ENCODE data around the gene DLX2.

Gene DLX2

GRCh38 chr2:172107690-172108586, 5.2 kb upstream of the DLX2 start:
- FAIRE-seq = no peak

- FAIRE-seq = no peak
Observed at GRCh38 chr2:172106108-172106961, 3.6 kb upstream of the DLX2 start.

DNA sequence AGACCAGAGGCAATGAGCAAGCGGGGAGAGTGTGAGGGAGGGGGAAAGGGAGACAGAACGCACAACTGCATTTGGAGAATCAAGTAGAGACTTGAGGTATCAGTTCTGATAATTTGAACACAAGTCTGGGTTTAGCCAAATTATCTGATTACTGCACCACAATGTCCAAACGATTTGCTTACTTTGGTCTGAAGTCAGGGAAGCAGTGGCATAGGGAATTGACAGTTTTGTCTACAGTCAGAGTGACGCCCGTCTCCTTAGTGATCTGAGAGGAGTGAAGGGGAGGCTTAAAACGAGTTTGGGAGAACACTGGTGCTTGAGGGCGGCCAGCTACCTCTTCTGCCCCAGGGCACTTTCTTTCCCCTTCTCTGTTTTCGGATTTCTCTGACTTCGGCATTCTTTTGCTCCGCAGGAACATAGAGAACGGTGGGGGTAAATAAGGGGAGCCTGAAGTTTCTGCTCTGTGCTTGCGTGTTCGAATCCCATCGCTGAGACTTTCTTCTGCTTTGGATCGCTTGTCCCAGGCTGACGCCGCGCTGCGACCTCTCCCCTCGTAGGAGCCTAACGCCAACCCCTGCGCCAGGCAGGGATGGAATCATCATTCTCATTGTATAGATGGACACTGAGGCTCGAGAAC, 2.9 kb upstream of the DLX2 start:
- FAIRE-seq = no peak

- FAIRE-seq = no peak
Observed at GRCh38 chr2:172103471-172104272, 972 bp upstream of the DLX2 start.

- FAIRE-seq = no peak
Observed at GRCh38 chr2:172101821-172102390, 794 bp downstream of the DLX2 start.

DNA sequence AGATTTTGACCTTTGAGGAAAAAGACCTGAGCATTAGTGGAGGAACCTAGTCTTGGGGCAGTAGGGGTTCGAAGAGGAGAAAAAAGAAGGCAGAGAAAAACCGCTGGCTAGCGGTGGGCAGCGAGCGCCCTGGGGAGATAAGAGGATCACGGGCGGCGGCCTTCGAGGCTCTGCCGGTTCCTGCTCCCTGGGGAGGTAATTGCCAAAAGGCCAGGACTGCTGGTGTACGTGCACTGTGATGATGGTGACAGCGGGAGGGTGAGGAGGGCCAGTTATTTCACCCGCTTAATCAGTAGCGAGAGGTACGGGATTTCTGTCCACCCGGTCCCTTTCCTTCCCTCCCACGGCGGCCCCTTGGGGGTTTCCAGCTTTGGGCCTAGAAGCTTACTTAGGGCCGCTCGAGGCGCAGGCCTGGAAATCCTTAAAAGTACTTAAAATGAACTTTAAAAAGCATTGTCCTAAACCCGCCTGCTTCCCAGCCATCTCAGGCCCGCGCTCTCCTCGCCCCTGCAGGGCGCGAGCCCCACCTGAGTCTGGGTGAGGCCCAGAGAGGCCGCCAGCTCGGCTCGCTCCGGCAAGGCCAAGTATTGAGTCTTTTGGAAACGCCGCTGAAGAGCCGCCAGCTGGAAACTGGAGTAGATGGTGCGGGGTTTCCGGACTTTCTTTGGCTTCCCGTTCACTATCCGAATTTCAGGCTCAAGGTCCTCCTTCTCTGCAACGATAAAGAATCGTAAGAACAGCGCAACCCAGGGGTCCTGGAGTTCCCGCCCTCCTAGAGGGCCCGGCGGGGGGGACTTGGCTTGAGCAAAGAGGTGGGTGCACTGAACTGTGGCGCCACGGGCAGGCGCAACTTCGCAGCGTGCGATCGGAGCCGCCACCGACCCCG, 1.5 kb downstream of the DLX2 start:
- FAIRE-seq = no peak

DNA sequence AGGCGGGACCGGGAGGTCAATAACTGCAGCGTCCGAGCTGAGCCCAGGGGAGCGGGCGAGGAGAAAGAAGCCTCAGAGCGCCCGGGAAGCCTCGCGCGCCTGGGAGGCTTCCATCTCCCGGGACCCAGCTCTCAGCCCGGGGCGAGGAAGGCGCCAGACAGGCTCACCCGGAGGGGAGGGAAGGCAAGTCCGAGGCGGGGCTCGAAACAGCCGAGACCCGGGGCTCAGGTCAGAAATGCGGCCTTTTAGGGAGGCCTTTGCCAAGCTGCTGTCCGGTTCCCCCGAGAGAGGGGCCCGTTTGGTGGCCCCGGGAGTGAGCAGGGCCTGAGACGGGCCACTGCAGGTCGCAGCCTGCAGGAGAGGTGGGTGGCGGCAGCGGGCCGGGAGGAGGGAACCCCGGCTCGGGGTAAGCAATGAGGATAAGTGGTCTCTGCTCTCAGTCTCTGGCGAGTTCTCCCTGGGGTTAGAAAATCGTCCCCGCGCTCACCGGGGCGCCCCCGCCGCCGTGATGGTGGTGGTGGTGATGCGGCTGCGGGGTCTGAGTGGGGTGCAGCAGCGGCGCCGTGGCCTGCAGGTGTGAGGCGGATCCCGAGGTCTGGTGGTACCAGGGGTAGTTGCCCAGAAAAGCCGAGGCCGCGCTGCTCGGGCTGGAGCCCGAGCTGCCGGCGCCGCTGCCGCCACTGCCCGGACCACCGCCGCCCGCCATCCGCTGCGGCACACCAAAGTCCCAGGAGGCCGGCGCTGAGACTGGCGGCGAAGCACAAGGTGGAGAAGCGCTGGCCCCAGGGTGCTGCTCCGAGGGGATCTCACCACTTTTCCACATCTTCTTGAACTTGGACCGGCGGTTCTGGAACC, 2.4 kb downstream of the DLX2 start:
- no peak for FAIRE-seq

DNA sequence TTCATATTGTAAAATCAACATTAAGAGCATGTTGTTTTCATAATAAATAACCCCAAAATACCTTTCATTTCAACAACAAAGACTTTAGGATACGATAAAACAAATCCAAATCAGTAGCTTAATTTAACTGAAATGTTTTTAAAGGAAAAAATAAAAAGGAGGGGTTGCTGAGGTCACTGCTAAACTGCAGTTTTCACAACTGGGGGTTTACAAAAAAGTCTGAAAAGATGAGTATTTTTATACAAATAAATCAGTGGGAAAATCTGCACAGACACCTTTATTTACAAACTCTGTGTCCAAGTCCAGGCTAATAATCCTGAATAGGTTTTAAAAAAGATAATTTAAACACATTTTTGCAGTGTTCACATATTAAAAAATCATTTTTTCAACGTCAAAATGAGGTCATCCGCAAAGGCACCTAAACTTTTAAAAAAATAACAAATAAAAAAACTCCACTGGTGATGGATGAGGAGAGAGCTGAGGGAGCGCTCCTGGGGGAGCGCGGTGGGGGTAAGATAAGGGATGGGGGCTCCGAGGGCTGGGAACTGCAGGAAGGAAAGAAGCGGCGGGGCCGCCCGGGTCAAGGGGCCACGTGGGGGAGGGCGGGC, 3.1 kb downstream of the DLX2 start:
- FAIRE-seq = no peak

- no peak for FAIRE-seq
Observed at GRCh38 chr2:172098650-172099471, 3.8 kb downstream of the DLX2 start.

DNA sequence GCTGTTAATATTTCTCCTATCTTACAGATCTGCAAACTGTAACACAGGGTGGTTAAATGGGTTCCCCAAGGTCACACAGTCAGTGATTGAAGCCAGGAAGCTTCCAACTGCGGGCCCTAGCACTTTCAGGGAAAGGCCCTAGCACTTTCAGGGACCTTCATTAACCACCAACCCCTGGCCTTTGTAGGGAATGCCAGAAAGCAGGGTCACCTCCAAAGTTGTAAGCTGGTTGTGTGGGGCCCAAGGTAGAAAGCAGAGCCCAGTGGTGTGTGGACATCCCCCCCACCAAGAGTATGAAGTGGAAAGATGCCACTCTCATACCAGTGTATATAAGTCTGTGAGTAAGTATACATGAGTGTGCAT, 4.4 kb downstream of the DLX2 start:
- no peak for FAIRE-seq

- FAIRE-seq = no peak
Observed at GRCh38 chr2:172097557-172098131, 5.1 kb downstream of the DLX2 start.

DNA sequence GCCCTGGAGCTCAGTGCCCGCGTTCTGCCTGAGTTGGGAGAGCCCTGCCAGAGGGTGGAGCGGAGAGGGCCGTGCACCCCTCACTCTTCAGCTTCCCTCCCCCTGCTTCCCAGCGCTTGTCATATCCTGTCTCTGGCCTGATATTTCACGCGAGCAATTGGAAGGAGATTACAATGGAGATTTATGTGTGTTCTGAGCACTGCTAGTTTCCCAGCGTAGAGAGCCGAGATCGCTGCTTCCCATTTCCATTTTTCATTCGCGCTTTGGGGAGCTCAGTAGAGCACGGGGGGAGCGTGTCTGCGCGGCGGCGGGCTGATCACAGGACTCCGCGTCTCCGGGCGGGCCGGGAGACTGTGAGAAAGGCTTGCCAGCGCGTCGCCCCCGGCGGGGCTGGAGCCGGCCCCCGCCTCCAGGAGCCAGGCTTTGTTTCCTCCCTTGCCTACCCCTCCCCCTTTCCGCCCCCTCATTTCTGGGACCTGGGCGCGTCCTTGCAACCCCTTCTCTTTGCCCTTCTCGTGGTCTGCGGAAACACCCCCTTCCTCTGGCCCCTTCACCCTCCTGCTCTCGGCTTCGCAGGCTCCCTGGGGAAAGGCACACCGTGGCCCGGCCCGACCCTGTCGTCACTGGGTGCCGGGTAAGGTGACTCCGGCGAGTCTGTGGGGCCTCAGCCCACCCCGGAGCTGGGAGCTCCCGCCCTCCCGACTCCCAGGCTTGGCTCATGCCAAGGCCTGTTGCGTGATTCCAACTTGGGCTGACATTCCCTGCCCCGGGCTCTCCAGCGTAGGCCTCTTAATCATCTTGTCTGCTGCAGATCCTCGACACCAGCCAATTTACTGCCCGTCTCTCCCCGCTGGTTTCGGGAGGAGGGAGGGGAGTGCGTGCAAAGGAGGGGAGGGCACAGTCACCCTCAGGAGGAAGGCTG, 5.8 kb downstream of the DLX2 start:
- FAIRE-seq = no peak

- no peak for FAIRE-seq
Observed at GRCh38 chr2:172095905-172096625, 6.6 kb downstream of the DLX2 start.

GRCh38 chr2:172095146-172095904, 7.4 kb downstream of the DLX2 start:
- FAIRE-seq = no peak

GRCh38 chr2:172094294-172095145, 8.2 kb downstream of the DLX2 start:
- FAIRE-seq = no peak
